Psoas muscle (tissue), 8 donors: ENCODE measurements around the gene KIRREL1. TPM values are rescaled to one million over a fixed set of nuclear protein-coding genes. Genes with fewer than 3 reads are reported as not detected.

Experiments used
- ATAC-seq, 4 donors: fragments of 200-7000 bp; cut with Tn5 transposase; one replicate each; pipeline ENCODE4 v1.9.1; 2020; ENCODE audit warnings: moderate library complexity in 3 of 4, mild to moderate bottlenecking in 2 of 4
- DNase-seq, 2 donors: peaks; one replicate each; pipeline ENCODE4 v3.0.0-alpha.2; 2020
- H3K27ac ChIP-seq: fragments of 200-600 bp; one replicate; pipeline ENCODE4 v1.8.0; 2022
- H3K27me3 ChIP-seq, 3 donors: fragments of 200-600 bp in 1 of 3; one replicate each; pipeline versions ENCODE4 v1.6.1 to v1.8.0; 2013 to 2022; ENCODE audit warnings: low read length in 2 of 3, mild to moderate bottlenecking in 2 of 3, moderate library complexity in 1 of 3; ENCODE audit not compliant: insufficient read depth in 3 of 3
- H3K36me3 ChIP-seq, 2 donors: fragments of 200-600 bp in 1 of 2; one replicate each; pipeline versions ENCODE4 v1.6.1 to v1.8.0; 2013 to 2022; ENCODE audit warnings: low read depth in 1 of 2, mild to moderate bottlenecking in 1 of 2, moderate library complexity in 1 of 2; ENCODE audit not compliant: insufficient read depth in 1 of 2
- H3K4me1 ChIP-seq: fragments of 200-600 bp; one replicate; pipeline ENCODE4 v1.8.0; 2022
- H3K4me3 ChIP-seq: fragments of 200-600 bp; one replicate; pipeline ENCODE4 v1.8.0; 2022; ENCODE audit warnings: mild to moderate bottlenecking
- H3K9me3 ChIP-seq: fragments of 200-600 bp; one replicate; pipeline ENCODE4 v1.8.0; 2022
- CTCF ChIP-seq: fragments of 200-600 bp; IDR thresholded peaks from one replicate; pipeline ENCODE4 v1.8.0; 2022; ENCODE audit warnings: antibody characterized with exemption
- WGBS, 3 donors: extraction: QIAGEN DNeasy Blood & Tissue Kit; methylation state at CpG; one replicate each; pipeline versions ENCODE4 v1.1.6 to v1.1.7; 2013; 5-methylcytosine and 5-hydroxymethylcytosine counted together
- intact Hi-C, 2 donors: fragments of 100-400 bp; cut with DNase I; formaldehyde crosslinking; loops; one replicate each; pipeline versions ENCODE4 v1.11.0 to v1.14.2; 2022
- polyA plus RNA-seq, 3 donors: library from polyadenylated mRNA; stranded (reverse); fragments of 200-250 nt; gene quantifications; one replicate each; pipeline ENCODE4 v1.2.3, GENCODE V29; 2013
- total RNA-seq, 4 donors: library from RNA; stranded (reverse); fragmentation: NEBNext Ultra II Directional in 2 of 4; extraction: Animal tissue kit (Norgen Biotek cat#: 25700) in 2 of 4; gene quantifications; one replicate each; pipeline versions ENCODE4 v1.2.1 to v1.2.4, GENCODE V29; 2021 to 2023
- donor health status: healthy with polysubstance abuse.
- donor health status: DM: no; HTN: no; CAD: no; lungs with moderate emphysema.
- donor health status: Bipolar disorder and iron deficiency.
- donor health status: healthy.
- donor health status: DM: yes; HTN: yes; CAD: no.
- donor health status: DM: no; HTN: no; CAD: no.
- donor health status: DM: no; HTN: no; CAD: no.
- donor health status: DM: yes; HTN: yes; CAD: no.

The KIRREL1 gene
- total and polyA plus RNA-seq, 7 donors = 1.3 to 7.6 (median 4.3) TPM

DNA sequence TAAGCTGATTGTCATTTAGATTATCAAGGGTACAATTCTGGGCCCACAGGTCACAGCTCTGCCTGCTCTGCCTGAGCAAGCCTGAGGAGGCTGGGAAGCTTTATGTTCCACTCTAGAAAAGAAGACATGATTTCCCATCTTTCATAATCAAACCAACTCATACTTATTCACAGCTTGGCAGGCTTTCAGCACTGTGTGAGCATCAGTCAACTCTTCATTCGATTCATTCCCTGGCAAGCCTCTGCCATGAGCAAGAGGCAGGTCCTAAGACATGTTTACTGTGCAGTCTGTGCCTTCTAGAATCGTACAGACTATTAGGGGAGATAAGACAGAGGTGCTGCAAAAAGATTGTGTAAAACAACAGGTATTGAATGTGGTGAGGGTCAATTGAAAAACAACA, 24.5 kb upstream of the KIRREL1 start:
- Histone ChIP-seq H3K4me3 (no peak overlapping the region), H3K27me3 (no peaks in the 10 kb centered on the region), H3K27ac (peak overlapping the region; percentile 32), H3K4me1 (peaks cover 4% of the 10 kb centered on the region), H3K36me3 (no peaks in the 10 kb centered on the region), H3K9me3 (no peaks in the 10 kb centered on the region)
- WGBS, 3 donors = 23 to 40% (median 37%) methylated on average over 2 of the region's 2 CpGs
- ATAC-seq (peak in 2 of 4 donors; percentile 42 to 46), DNase-seq (peak in 1 of 2 donors; percentile 21)
- intact Hi-C loops = no loop called here
- no peak for TF ChIP-seq CTCF

DNA sequence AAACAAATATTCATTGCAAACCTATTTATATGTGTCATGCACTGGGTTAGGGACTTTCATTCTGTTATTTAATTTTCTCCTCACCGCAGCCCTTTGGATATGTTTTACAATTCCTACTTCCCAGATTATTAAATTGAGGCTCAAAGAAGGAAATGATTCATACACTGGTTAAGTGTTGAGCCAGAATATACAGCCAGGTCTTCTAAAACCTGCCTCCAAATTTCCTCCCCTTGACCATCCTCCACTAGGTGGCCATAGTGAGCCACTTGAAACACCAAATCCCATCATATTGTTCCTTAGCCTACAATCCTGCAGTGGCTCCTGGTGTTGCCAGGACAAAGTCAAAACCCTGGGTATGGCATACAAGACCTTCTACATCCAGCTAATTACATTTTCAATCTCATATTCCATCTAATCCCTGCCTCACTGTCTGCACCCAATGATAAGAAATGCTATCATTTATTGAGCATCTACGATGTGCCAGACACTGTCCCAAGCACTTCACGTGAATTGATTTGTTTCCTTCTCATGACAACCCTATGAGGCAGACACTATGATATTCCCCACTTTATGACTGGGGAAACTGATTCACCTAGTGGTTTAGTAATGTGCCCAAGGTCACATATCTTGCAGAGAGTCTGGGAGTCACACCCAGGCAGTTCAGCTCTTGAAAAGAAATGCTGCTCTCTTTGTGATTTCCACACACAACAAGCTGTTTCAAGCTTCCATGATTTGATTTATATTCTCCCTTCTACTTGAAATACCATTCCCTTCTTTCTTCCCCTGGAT, 23.6 kb upstream of the KIRREL1 start:
- H3K36me3 ChIP-seq = no peaks in the 10 kb centered on the region
- TF ChIP-seq CTCF = peak; percentile 58
- no peaks in the 10 kb centered on the region for H3K27me3 ChIP-seq
- peaks cover 4% of the 10 kb centered on the region for H3K4me1 ChIP-seq
- intact Hi-C loops = no loop called here
- no peak overlapping the region for H3K27ac ChIP-seq
- WGBS, 3 donors = 72 to 77% (median 77%) methylated on average over 3 of the region's 3 CpGs
- H3K4me3 ChIP-seq = no peak overlapping the region
- ATAC-seq = peak in 3 of 4 donors; percentile 29 to 44 (median 30)
- H3K9me3 ChIP-seq = no peaks in the 10 kb centered on the region
- DNase-seq = peak in 1 of 2 donors; percentile 20

DNA sequence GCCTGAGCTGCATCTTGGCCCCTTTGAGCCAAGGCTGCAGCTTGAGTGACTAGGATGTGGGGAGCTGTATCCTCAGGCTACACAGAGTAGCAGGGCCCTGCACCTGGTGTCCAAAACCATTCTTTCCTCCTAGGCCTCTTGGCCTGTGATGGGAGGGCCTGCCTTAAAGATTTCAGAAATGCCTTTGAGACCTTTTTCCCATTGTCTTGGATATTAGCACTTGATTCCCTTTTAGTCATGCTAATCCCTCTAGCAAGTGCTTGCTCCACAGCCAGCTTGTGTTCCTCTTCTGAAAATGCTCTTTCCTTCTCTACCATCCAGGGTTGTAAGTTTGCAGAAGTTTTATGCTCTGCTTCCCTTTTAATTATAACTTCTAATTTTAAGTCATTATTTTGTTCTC, 21.7 kb upstream of the KIRREL1 start:
- peaks cover 4% of the 10 kb centered on the region for H3K4me1 ChIP-seq
- TF ChIP-seq CTCF = no peak
- H3K27ac ChIP-seq = no peak overlapping the region
- no peaks in the 10 kb centered on the region for H3K36me3 ChIP-seq
- DNase-seq (no peak), ATAC-seq (no peak)
- intact Hi-C loops = no loop called here
- H3K4me3 ChIP-seq = no peak overlapping the region
- peaks cover 0 to 3% (median 0%) of the 10 kb centered on the region in 3 donors for H3K27me3 ChIP-seq
- no peaks in the 10 kb centered on the region for H3K9me3 ChIP-seq

GRCh38 chr1:157975228-157975950, 18.1 kb upstream of the KIRREL1 start:
- H3K36me3 ChIP-seq = no peaks in the 10 kb centered on the region
- WGBS, 3 donors = 76 to 85% (median 78%) methylated on average over 2 of the region's 2 CpGs
- no peak for ATAC-seq
- no peak for TF ChIP-seq CTCF
- no peak overlapping the region for H3K27ac ChIP-seq
- peaks cover 0 to 15% (median 8%) of the 10 kb centered on the region in 3 donors for H3K27me3 ChIP-seq
- intact Hi-C loops = no loop called here
- DNase-seq = no peak
- H3K4me1 ChIP-seq = no peaks in the 10 kb centered on the region
- no peaks in the 10 kb centered on the region for H3K9me3 ChIP-seq
- no peak overlapping the region for H3K4me3 ChIP-seq
